ENCODE data around the gene YY1.

DNA sequence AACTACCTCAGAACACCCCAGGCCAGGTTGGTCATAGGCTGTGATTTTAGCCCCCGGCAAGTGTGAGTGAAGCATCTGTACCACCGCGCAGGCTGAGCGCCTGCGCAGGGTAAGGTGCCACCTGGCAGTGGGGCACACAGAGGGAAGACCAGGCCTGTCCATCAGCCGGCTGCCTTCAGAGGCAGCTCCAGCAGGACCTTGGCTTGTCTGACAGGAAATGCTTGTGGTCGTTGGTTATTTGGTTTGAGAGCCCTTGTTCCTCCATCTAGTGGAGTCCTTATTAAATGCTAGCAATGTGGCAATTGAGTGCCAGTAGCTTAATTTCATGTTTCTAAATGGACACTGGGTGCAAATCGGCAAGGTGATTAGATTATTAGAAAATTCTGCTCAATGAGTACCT, 39.8 kb downstream of the YY1 start:
- TF ChIP-seq, protein P1, sequence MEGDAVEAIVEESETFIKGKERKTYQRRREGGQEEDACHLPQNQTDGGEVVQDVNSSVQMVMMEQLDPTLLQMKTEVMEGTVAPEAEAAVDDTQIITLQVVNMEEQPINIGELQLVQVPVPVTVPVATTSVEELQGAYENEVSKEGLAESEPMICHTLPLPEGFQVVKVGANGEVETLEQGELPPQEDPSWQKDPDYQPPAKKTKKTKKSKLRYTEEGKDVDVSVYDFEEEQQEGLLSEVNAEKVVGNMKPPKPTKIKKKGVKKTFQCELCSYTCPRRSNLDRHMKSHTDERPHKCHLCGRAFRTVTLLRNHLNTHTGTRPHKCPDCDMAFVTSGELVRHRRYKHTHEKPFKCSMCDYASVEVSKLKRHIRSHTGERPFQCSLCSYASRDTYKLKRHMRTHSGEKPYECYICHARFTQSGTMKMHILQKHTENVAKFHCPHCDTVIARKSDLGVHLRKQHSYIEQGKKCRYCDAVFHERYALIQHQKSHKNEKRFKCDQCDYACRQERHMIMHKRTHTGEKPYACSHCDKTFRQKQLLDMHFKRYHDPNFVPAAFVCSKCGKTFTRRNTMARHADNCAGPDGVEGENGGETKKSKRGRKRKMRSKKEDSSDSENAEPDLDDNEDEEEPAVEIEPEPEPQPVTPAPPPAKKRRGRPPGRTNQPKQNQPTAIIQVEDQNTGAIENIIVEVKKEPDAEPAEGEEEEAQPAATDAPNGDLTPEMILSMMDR (IDR thresholded peaks at IDR 0.05), result no peak
- TF ChIP-seq POLR2A (IDR thresholded peaks at IDR 0.05), result no peak

Measured in right lobe of liver (tissue), 4 donors.